PC-3 (cell line): ENCODE results near the gene CKAP5. TPM values are rescaled to one million over a fixed set of nuclear protein-coding genes. Genes with fewer than 3 reads are reported as not detected.

Source experiments
- ATAC-seq: fragments of 200-7000 bp; cut with Tn5 transposase; 2 replicates; pipeline ENCODE4 v1.9.1; 2020; ENCODE audit warnings: mild to moderate bottlenecking, moderate library complexity
- Bru-seq: library from RNA; stranded (reverse); fragments of 400-500 nt; gene quantifications from one replicate; lab custom pipeline; 2021; lab: Mats Ljungman, UMichigan
- BruChase-seq, 2 experiments: library from RNA; stranded (reverse); fragments of 400-500 nt; gene quantifications; one replicate each; lab custom pipeline; 2021; lab: Mats Ljungman, UMichigan
- BruUV-seq: library from RNA; stranded (reverse); fragments of 400-500 nt; replicated peaks from 2 replicates; lab custom pipeline; 2021; lab: Mats Ljungman, UMichigan
- CTCF ChIA-PET: fragments of 300-600 bp; sonication (Branson Sonifier 250); formaldehyde crosslinking; loops from one replicate; lab custom pipeline; 2022; ENCODE audit warnings: antibody characterized with exemption; lab: Charles Lee
- POLR2A ChIA-PET: fragments of 300-600 bp; sonication (Branson Sonifier 250); formaldehyde crosslinking; loops from one replicate; lab custom pipeline; 2022; ENCODE audit warnings: antibody characterized with exemption; ENCODE audit not compliant: unreplicated experiment; lab: Charles Lee
- DNase-seq: peaks from one replicate; pipeline ENCODE4 v3.0.0-alpha.2; 2015
- H2AFZ ChIP-seq: fragments of 300-600 bp; sonication (generic); 2 replicates; pipeline ENCODE4 v1.6.0; 2016; ENCODE audit warnings: antibody characterized with exemption, low read length
- H3F3A ChIP-seq: fragments of 300-600 bp; sonication (generic); one replicate; pipeline ENCODE4 v1.6.0; 2017; ENCODE audit warnings: antibody characterized with exemption, low read length, control low read depth, mild to moderate bottlenecking; ENCODE audit not compliant: unreplicated experiment
- H3K27ac ChIP-seq: fragments of 300-600 bp; sonication (generic); 2 replicates; pipeline ENCODE4 v1.5.1; 2016; ENCODE audit warnings: mild to moderate bottlenecking, low read length
- H3K27me3 ChIP-seq: fragments of 300-600 bp; sonication (generic); 2 replicates; pipeline ENCODE4 v1.6.1; 2016; ENCODE audit warnings: low read length, mixed read lengths
- H3K36me3 ChIP-seq: fragments of 300-600 bp; sonication (generic); 2 replicates; pipeline ENCODE4 v1.6.1; 2016; ENCODE audit warnings: low read depth, mixed run types, low read length, mixed read lengths
- H3K4me1 ChIP-seq: fragments of 300-600 bp; sonication (generic); 2 replicates; pipeline ENCODE4 v1.5.1; 2016; ENCODE audit warnings: low read length; ENCODE audit not compliant: insufficient read depth
- H3K4me2 ChIP-seq: fragments of 300-600 bp; sonication (generic); 2 replicates; pipeline ENCODE4 v1.6.0; 2016; ENCODE audit warnings: low read length
- H3K4me3 ChIP-seq: fragments of 300-600 bp; sonication (generic); 2 replicates; pipeline ENCODE4 v1.5.1; 2016; ENCODE audit warnings: mild to moderate bottlenecking, low read length, mixed read lengths
- H3K79me2 ChIP-seq: fragments of 300-600 bp; sonication (generic); 2 replicates; pipeline ENCODE4 v1.6.1; 2017; ENCODE audit warnings: low read length, mixed read lengths
- H3K9ac ChIP-seq: fragments of 300-600 bp; sonication (generic); 2 replicates; pipeline ENCODE4 v1.6.0; 2016; ENCODE audit warnings: mild to moderate bottlenecking, low read length
- H3K9me2 ChIP-seq: fragments of 300-600 bp; sonication (generic); replicated peaks from 2 replicates; pipeline ENCODE4 v1.6.1; 2016; ENCODE audit warnings: mixed run types, low read length, mixed read lengths
- H3K9me3 ChIP-seq: fragments of 300-600 bp; sonication (generic); 2 replicates; pipeline ENCODE4 v1.6.1; 2016; ENCODE audit warnings: low read length, mixed read lengths
- H4K20me1 ChIP-seq: fragments of 300-600 bp; sonication (generic); 2 replicates; pipeline ENCODE4 v1.6.1; 2016; ENCODE audit warnings: low read length, mixed read lengths
- CTCF ChIP-seq: fragments of 300-600 bp; sonication (generic); conservative IDR thresholded peaks from 2 replicates; pipeline ENCODE4 v1.5.1; 2017; ENCODE audit warnings: antibody characterized with exemption, low read depth, mild to moderate bottlenecking, low read length
- EZH2 ChIP-seq: fragments of 300-600 bp; sonication (generic); IDR thresholded peaks from one replicate; pipeline ENCODE4 v1.6.1; 2017; ENCODE audit warnings: antibody characterized with exemption, mild to moderate bottlenecking, low read length; ENCODE audit not compliant: unreplicated experiment
- EZH2phosphoT487 ChIP-seq: fragments of 300-600 bp; sonication (generic); IDR thresholded peaks from 2 replicates; pipeline ENCODE4 v1.6.1; 2018; ENCODE audit warnings: mild to moderate bottlenecking, antibody characterized with exemption, low read length, borderline replicate concordance
- intact Hi-C: fragments of 100-400 bp; cut with micrococcal nuclease; formaldehyde crosslinking; loops from 2 replicates; pipeline ENCODE4 v1.9.0; 2023
- long read RNA-seq: library from polyadenylated mRNA; unstranded; transcript quantifications from one replicate; pipeline ENCODE4 v2.0.0, GENCODE V29; 2021; ENCODE audit not compliant: unreplicated experiment
- total RNA-seq: library from RNA; depleted of rRNA; stranded (reverse); fragments of >200 nt; gene quantifications from 2 replicates; pipeline ENCODE4 v1.2.3, GENCODE V29; 2014; rRNA removed

CKAP5 gene
- total RNA-seq, result 86.4 and 91.1 TPM in 2 replicates
- percentile 83 among the genes with signal in this experiment for Bru-seq, nascent RNA
- percentile 85 among the genes with signal in this experiment for BruChase-seq, experiment 1, labeled RNA remaining after a 6-hour chase
- BruChase-seq, experiment 2, labeled RNA remaining after a 2-hour chase, result percentile 78 among the genes with signal in this experiment
- long read RNA-seq, full-length matches to known transcripts, result 9 of 72 reads
- long read RNA-seq, partial matches to known transcripts, result 44 of 72 reads
- long read RNA-seq, other reads (novel, unspliced or antisense), result 19 of 72 reads

- H3K36me3 ChIP-seq, result 0 out of 2 replicates have a peak, but pooled peaks cover 4% of the 10 kb centered on the region
- peak; percentile 95 for ATAC-seq
- peak within 1 kb of the TSS; percentile 98 for H2AFZ ChIP-seq
- no peaks in the 10 kb centered on the region for H3K9me3 ChIP-seq
- POLR2A ChIA-PET, result interaction anchor here (1.0 kb wide), 1 partner anchor 19 kb away, joined by 4 read pairs; no protein-coding TSS in a partner anchor
- peak within 1 kb of the TSS; percentile 96 for H3K4me2 ChIP-seq
- BruUV-seq, result no TSS peak
- peak within 1 kb of the TSS; percentile 98 for H3K4me3 ChIP-seq
- H3K27me3 ChIP-seq, result no peaks in the 10 kb centered on the region
- intact Hi-C loops, result loop anchor here (1.0 kb wide), 1 partner anchor 18 kb away; no protein-coding TSS in a partner anchor
- CTCF ChIA-PET, result no interaction called here
- DNase-seq, result peak; percentile 89
- peaks cover 14% of the 10 kb centered on the region; the same call in 1 of the 2 replicates for H3K4me1 ChIP-seq
- H3K9me2 ChIP-seq, result no peaks in the 10 kb centered on the region
- peak within 1 kb of the TSS; percentile 91 for H3K9ac ChIP-seq
- TF ChIP-seq EZH2 (no peak), EZH2phosphoT487 (no peak), CTCF (no peak)
- H3K27ac ChIP-seq, result peak within 1 kb of the TSS; percentile 35; the same call in 1 of the 2 replicates
- peaks cover 22% of the 10 kb centered on the region for H4K20me1 ChIP-seq
- no peaks in the 10 kb centered on the region for H3F3A ChIP-seq
- peaks cover 52% of the 10 kb centered on the region for H3K79me2 ChIP-seq
These were observed at the start of gene CKAP5 for GRCh38 chr11:46845740-46846509. Gene CKAP5 (minus strand): TSS chr11:46846280. CDS start chr11:46821231, 25,049 bp downstream.

GRCh38 chr11:46895821-46896220 is 49.7 kb upstream of the CKAP5 start:
- Histone ChIP-seq H3K79me2 (no peaks in the 10 kb centered on the region), H3K4me1 (peaks cover 8% of the 10 kb centered on the region), H3F3A (no peaks in the 10 kb centered on the region), H4K20me1 (no peaks in the 10 kb centered on the region), H3K27me3 (no peaks in the 10 kb centered on the region), H3K36me3 (no peaks in the 10 kb centered on the region), H3K4me3 (no peak overlapping the region), H2AFZ (no peak overlapping the region), H3K4me2 (no peak overlapping the region), H3K9ac (no peak overlapping the region), H3K9me2 (no peaks in the 10 kb centered on the region), H3K27ac (no peak overlapping the region), H3K9me3 (no peaks in the 10 kb centered on the region)
- DNase-seq (no peak), ATAC-seq (no peak)
- ChIA-PET POLR2A (interaction anchor here (0.6 kb wide), 1 partner anchor 222 kb away, joined by 3 read pairs; no protein-coding TSS in a partner anchor), CTCF (no interaction called here)
- intact Hi-C loops, result no loop called here
- no peak for TF ChIP-seq EZH2
- TF ChIP-seq CTCF, result no peak
- TF ChIP-seq EZH2phosphoT487, result no peak
- no TSS peak for BruUV-seq
